GM19438 (cell line): ENCODE data around the gene WSCD1.

Experiments used
- ATAC-seq: cut with Tn5 transposase; IDR thresholded peaks from one replicate; pipeline ENCODE4 v1.9.1; 2021; ENCODE audit warnings: low read depth; ENCODE audit not compliant: unreplicated experiment

The WSCD1 gene

DNA sequence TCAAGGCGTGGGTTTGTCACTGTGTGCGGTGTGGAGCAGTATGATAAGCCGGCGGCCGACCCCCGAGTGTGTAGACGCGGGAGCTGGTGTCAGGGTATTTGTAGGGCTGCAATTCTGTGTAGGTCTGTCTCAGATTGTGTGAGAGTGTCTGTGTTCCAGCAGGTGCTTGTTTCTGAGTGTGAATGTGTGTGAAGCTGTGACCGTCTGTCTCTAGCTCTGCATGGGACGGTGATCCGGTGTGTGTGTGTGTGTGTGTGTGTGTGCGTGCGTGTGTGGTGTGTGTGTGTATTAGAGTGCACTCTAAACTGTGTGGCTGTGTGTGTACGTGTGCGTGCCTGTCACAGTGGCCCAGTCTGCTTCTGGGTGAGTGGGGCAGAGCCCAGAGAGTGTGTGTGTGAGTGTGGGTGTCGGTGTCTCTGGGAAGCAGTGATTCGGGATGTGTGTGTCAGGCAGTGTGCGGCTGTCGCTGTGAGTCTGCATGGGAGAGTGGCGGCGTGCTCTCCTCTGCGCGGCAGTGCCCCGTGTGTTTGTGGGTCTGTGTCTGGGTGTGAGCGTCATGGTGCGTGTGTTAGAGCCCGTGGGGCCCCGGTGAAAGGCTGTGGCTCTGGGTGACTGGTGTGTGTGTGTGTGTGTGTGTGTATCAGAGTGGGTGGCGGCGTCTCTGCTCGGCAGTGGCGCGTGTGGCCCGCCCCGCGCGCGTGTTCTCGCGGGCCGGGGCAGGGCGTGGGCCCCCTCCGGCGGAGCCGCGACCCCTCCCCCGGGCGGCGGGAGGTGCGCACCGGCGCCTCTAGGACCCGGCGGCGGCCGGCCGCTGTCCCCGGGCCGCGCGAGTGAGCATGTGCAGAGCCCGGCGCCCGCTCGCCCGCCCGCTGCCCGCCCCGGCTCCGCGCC lies at the start of gene WSCD1:
Gene WSCD1 (plus strand): TSS at position 841 of the 891 bp plus-strand sequence. CDS start 10,280 bp downstream, outside the sequence.
- no peak for ATAC-seq

DNA sequence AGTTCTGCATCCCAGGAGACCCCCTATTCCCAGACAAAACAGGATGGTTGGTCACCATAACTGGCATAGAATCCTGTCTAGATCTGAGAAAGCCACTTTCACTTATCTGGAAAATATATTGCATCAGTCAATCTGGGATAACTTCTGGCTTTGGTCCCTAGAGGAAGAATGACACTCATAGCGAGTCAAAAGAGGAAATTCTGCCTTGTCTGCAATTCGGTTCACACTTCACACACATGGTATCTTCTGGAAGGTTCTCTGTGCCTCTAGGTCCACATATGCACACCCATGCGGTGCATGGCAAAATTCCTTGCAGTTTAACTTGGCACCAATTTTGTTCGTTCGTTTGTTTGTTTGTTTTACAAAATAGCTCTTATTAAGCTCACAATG lies 49.2 kb upstream of the WSCD1 start:
- ATAC-seq = no peak

DNA sequence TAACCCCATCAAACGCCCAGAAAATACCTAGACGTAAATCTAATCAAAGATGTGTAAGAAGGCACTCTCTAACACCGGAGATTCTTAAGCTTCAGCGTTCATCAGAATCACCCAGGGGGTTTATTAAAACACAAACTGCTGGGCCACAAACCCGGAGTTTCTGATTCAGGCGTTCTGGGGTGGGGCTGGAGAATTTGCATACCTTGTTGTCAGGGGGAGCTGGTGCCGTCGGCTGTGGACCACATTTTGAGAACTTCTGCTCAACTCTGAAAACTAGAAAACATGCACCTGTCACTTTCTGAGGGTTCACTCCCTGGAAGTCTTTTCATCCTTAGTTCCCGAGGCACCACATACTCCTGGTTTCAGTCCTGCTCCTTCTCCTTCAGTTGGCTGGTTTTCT lies 48.6 kb upstream of the WSCD1 start:
- no peak for ATAC-seq

DNA sequence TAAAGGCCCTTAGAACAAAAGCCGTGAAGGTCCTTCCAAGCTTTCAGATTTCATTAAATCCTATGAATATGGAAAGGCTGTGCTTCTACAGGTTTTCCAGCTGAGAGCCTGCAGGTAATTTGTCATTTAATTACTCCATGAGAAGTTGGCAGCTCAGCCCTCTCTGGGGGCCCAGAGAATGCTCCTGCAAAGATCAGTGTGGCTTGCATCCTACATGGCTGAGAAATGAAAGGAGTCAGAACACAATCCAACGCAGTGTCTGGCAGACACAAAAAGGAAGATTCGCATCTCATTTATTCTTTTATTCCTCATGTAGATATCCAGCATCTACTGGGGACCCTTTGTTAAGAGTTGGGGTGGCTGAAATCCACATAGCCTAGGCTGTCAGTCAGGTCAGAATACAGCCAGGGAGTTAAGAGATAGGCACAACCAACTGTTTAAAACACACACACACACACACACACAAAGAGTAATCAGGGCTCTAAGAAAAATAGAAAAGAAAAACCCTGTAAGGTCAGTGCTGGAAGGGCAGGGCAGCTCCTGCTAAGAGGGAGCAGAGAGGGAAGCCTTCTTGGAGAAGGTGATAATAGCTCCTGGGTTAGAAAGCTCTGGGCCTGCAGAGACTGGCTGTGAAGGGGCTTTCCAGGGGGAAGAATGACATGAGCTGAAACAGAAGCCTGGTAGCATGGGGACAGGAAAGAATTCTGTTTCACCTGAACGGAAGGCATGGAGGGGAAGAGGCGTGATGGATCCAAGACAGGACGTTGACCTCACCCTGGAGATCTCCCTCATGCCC lies 46.9 kb upstream of the WSCD1 start:
- no peak for ATAC-seq

DNA sequence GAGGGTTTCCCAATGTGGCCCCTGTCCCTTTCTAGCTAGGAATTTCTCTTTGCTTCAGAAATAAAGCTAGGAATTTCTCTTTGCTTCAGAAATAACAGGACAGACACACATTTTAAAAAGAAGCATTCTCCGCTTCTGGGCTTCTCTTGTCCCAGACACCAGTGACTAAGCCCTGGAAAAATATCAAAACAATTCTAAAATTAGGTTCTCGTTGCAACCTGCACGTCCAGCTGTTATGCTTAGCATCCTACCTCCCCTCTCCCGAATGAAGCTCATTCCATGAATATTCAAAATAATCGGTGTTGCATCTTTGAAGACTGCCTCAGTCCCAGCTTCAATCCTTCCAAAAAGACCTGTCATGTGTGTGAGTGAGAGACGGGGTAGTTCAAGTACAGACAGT lies 45.6 kb upstream of the WSCD1 start:
- ATAC-seq = no peak

DNA sequence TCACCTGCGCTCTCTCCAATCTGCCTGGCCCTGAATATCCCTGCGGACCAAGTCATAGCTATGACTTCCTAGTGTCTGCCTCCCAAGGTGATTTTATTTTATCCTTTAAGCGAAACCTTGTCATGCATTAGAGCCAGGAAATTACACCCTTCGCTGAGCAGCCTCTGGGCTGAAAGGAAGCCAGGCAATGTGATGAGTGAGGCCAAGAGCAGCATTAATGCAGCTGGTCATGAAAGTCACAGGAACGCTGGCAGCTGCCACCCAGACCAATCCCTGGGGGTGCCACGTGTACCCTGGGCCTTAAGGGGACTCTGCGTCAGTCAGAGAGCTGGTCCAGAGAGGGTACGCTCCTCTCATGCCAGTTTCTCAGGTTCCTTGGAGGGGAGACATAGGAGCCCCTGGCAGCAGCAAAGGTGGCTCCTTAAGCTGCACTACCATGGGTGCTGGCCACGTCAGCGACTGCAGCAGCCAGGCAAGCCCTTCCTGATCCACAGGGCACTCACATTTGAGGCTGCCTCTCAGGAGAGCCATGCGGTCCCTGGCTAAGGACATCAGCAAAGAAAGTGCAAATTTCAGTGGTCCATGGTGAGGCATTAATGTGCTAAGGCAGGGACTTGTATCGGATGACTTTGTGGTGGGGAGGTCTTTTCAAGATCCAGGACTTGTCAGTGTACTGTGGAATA lies 42.7 kb upstream of the WSCD1 start:
- no peak for ATAC-seq

DNA sequence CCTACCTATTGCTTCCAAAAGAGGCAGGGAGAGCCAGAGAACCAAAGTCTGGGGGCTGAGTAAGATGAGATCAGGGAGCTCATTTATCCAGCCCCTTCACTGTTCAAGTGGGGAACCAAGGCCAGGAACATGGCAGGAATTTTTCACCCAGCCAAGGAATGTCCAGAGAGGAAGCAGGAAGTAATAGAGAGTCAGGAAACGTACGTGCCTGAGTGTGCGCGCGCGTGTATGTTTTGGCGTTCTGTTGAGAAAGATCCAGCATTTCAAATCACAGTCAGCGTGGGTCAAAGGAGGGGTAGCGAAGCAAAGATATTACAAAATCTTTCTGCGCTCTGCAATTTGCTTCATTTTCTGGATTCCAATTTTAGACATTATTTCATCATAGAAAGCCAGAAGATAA lies 41.9 kb upstream of the WSCD1 start:
- no peak for ATAC-seq

DNA sequence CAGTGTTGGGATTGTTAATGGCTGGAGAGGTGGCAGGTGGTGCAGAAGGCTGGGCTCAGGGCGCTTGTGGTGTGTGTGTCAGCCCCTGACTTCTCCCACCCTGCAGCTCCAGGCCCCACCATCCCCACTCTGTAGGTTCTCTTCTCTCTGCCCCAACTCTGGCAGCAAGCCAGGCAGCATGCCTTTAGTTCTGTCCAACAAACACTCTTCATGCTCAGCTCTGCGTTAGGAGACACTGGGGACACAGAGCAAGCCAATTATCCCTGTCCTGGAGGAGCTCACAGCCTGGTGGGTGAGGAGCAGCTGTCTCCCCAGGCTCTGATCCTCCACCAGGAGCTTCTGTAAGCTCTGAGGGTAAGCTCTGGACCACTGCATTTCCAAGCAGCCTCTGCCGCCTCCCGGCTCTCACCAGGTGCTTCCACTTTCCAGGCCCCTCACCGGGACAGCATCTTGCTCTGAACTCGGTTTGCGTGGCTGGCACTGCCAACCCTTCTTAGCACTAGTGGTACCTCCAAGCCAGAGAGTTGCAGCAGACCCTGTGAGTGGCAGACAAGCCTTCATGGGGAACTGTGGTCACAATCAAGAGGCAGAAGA lies 34.3 kb upstream of the WSCD1 start:
- ATAC-seq = no peak

DNA sequence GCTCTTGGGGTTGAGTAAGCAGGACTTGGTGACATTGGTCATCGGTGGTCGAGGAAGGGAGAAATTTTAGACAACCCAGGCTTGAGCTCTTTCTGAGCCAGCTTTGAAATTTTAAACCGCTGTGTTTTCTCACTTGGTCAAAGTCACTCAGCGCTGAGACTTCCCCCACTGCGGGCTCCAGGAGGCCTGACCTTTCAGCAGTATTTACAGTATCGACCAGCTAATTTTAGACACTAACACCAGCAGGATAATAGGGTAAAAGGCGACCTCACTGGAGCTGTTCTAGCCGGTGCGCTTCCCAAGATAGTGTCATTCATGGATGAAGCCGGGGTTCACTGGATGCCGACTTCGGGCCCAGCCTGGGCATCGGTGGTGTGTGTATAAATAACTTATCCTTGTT lies 29.7 kb upstream of the WSCD1 start:
- no peak for ATAC-seq

DNA sequence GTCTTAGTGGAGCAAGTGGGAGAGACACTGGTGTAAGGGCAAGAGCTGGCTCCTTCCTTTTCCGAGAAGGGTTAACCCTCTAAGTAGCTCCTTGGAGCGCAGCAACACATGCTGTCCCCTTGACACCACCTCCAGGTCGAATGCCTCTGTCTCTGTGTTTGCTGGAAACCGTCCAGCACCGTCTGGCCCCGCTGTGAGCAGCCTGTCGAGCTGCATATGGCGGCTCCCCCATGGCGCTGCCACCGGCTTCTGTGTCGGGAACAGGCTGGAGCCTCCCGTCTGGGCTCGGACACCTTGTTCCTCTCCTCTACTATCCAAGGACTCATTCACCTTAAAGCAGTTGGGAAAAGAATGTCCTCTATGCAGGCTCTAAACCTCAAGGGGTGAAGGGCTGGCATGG lies 28.9 kb upstream of the WSCD1 start:
- ATAC-seq = no peak

DNA sequence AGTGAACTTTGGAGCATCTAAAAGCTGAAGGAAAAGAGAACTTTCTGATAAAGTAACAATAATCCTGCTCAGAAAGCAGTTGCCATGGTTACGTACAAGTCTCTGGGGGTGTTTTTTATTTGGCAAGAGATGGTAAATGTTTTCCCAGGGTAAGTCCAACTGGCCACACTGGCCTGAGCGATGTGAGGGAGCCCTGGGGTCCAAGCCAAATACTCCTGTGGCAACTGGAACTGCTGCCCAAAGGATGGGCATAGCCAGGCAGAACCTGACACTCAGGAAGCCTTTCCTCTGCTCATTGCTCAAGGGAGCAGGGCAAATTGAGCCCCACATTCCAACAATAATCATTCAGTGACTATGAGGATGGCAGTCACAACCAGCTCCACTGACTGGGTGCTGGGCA lies 26.8 kb upstream of the WSCD1 start:
- ATAC-seq = no peak

DNA sequence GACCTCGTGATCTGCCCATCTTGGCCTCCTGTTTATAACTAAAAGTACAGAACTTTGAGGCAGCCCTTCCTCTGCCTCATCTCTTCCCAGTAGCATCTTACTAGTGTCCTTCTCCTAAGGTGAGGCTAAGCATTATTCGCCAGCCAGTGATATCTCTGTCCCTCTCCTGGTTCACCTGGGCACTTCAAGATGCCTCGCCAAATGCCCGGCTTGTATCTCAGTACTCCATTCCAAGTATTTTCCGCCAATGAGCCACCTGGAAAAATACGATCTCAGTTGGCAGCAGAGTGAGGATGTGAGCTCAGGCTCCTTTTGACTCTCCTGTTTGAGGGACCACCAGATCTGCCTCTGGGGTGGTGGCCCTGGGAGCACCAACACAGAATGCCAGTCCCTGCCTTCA lies 25.9 kb upstream of the WSCD1 start:
- ATAC-seq = no peak

DNA sequence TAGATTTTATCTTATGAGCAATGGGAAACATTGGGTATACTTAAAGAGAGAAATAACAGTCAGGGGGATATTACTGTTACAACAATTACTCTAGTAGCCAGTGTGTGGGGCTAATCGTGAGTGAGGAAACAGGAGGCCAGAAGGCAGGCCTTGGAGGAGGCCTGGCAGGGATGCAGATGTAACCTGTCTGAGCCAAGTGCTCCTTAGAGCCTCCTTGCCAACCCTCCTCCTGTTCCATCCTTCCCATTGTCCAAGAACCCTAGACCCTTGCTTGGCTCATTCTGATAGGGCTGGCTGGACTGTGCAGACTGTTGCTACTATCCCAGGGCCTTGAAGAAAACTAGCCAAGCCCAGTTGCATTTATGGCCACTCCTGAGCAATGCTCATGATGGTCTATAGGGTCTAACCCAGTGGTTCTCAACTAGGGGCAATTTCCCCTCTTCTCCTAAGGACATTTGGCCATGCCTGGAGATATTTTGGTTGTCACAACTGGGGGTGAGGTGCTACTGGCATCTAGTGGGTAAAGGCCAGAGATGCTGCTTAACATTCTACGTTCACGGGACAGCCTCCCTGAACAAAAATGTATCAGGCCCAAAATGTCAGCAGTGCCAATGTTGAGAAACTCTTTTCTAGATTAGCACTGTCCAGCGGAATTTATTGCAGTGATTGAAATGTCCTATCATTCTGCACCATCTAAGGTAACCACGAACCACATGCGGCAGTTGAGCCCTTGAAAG lies 24.4 kb upstream of the WSCD1 start:
- no peak for ATAC-seq

DNA sequence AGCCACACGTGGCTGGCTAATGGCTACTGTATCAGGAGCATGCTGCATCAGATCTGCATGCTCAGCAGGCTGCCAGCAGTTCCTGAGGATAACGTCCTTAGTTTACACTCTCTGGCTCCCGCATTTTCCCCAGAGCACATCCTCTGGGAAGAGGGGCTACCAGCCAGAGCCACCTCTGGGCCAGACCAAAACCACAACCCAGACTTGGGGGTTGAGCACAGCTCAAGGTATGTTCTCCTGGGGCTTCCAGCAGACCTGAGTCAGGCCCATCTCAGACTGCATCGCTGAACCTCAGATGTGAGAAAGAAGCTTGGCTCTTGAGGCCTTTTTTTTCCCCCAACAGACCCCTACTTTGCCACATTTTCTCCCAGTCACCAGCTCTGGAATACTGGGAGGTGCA lies 23.7 kb upstream of the WSCD1 start:
- ATAC-seq = no peak

DNA sequence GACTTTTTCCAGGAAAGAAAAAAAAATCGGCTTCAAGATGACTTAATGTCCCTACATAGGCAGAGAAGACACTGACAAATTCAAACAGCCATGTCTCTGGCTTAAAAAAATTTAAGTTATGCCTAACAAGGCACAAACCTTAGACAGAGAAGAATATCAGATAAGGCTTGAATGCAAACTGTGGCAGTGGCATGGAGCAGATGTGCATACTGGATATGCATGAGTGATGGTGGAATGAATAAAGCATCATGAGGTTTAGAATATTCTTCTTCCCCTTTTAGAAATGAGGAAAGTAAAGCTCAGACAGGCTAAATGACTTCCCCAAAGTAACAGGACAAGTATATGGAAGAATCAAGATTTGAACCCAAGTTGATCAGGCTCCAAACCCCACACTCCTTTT lies 23.2 kb upstream of the WSCD1 start:
- no peak for ATAC-seq

DNA sequence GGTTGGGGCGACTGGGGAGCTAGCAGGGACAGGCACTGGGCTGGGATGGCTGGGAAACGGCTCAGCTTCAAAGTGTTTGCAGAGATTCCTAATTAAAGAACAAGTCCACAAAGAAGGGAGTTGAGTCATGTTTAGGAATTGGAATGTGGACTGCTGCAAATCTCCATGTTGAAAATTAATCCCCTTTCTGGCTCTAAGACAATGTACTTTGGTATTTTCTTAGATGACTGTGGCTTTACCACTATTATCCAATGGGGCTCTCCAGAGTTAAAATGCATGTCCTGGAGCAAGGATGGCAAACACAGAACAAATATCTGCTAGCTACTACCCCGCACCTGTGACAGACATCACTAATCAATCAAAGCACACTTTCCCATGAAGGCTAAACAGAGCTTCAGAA lies 22.2 kb upstream of the WSCD1 start:
- no peak for ATAC-seq

DNA sequence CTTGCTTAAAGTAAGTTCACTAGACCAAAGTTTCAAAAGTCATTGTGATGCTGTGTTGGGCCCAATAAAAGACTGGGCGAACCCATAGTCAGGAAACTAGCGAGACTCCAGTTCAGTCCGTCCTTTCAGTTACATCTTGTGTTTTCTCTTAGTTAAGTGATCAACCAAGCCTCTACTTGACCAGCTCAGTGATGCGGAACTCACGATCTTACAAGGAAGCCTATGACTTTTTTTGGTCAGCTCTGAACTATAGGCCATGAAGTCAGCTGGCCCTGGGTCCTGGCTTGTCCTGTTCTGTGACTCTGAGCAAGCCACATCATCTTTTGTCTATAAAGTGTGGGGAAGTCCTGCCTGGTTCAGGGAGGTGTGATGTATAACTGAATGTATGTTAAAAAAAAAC lies 21.7 kb upstream of the WSCD1 start:
- ATAC-seq = no peak

DNA sequence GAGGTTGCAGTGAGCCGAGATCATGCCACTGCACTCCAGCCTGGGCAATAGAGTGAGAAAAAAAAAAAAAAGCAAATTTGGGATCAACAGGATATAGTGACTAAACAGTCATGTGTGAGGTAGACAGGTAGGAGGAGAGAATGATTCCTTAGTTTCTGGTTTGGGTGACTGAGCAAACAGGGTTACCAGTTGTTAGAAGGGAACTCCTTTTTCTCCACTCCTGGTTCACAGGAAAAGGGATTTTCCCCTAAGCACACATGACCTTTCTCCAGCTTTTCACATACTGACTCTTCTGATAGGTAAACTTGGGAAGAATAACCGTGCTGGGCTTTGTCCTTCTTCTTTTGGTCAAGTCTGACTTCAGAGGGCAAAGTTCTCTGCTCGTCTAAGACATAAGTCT lies 17.3 kb upstream of the WSCD1 start:
- ATAC-seq = no peak

DNA sequence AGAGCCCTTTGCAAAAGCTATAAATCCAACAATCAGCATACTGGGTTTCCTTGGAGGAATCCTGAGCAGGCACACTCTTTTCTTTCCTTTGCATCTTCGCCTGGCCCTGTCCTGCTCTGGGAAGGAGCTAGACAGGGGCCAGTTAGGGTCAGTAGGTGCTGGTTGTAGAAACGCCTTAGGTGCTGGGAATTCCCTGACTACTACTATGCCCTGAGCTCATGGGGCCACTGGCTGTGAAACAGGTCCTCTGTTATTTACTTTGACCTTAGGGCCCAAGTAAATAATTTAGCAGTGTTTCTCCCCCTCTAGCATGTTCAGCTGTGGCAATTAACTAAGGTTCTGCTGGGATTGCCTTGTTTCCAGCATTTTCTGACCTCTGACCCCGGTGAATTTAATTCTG lies 15.8 kb upstream of the WSCD1 start:
- ATAC-seq = no peak

DNA sequence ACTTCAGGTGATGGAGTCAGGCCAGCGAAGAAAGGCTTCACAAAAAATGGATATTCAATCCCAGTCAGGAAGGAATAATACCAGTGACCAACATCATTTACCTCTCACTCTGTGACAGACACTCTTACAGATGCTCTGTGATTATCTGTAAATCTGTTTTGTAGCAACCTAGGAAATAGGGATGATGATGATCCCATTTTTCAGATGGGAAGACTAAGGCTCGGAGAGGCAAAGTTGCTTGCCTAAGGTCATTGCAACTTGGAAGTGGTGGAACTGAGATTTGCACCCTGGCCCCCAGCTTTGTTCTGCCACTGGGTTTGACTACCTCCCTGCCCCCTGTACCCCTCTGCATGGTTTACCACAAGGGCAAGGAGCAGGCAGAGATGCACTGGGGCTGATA lies 14.1 kb upstream of the WSCD1 start:
- no peak for ATAC-seq
